GM18907 (cell line): Measurements from ENCODE around the gene SOBP.
A peak's percentile ranks its signal among the peaks of the same experiment; 100 is the strongest.

ENCODE experiments used
- ATAC-seq: cut with Tn5 transposase; IDR thresholded peaks from one replicate; pipeline ENCODE4 v1.9.1; 2021; ENCODE audit warnings: mild to moderate bottlenecking, moderate library complexity; ENCODE audit not compliant: unreplicated experiment

SOBP gene

GRCh38 chr6:107654764-107655163 is 164.8 kb downstream of the SOBP start:
- no peak for ATAC-seq

DNA sequence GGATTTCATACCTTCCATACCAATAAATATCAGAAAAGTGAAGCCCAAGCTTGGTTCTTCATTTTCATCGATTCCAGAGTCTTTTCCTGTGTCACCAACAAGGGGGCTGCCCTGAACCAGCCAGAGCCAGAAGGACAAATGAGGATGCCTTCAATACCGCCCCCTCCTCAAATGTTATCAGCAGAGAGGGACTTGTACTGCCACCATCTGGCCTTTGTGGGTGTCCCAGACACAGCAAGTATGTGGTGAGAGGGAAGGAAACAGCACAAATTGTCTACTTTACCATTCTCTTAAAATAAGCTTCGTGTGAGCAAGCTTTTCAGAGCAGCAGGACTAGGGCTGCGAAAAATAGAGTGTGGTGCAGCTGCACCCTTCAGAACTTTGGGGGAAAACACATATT is 165.3 kb downstream of the SOBP start:
- no peak for ATAC-seq

DNA sequence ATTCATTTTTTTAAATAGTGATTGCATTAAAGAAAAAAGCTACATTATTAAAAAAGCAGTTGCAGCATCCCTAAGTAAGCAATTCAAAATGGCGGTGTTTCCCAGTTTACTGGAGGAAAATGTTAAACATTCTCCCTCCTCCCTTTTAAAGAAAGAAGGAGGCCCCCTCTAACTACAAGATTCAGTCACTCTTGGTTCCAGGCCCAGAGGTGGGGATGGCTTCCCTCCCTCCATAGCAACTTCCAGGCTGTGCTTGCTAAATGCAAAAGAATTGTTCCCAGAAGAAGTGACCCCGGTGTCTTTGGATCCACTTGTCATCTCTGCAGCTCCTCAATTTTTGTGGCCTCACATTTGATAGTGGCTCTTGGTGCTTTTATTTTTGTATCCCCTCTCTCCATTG is 165.9 kb downstream of the SOBP start:
- ATAC-seq = no peak

- no peak for ATAC-seq
These were observed 166.5 kb downstream of the SOBP start for GRCh38 chr6:107656401-107656800.

- no peak for ATAC-seq
These were observed 167.0 kb downstream of the SOBP start for GRCh38 chr6:107656883-107657282.

DNA sequence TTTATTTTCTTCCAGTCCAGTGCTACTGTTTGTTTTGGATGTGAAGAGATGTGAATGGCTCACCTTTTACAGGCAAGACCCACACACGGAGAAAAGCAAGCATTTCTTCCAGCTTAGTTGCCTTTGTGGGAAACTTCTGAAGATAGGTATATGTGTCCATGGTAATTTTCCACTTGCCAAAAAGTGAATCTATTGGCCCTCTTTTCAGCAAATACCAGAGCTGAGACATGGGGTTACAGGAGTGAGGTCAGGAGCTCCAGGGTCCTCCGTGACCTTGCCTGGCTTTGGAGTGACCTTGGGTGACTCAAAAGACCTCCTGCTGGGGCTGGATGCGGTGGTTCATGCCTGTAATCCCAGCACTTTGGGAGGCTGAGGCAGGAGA is 167.4 kb downstream of the SOBP start:
- ATAC-seq = no peak

- ATAC-seq = peak; percentile 92
These were observed 168.0 kb downstream of the SOBP start for GRCh38 chr6:107657755-107658461.

GRCh38 chr6:107658920-107659865 is 169.3 kb downstream of the SOBP start:
- ATAC-seq = no peak

DNA sequence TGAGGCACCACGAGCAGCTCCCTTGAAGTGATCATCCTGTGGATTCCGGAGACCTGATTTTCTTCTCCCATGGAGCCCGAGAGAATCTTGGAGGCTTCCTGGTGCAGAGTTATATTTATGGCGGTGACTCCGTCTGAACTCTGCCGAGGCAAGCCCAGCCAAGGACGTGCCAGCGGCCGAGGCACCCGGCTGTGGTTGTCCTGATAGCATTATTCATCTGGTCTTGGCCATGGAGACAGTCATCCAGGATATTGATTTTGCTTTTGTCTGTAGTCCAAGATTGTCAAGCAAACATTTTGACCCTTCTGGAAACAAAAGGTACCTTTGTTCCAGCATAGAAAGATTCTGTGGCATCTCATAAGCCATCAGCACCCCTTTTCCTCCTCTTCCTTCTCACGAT is 170.9 kb downstream of the SOBP start:
- ATAC-seq = no peak

- no peak for ATAC-seq
These were observed 171.4 kb downstream of the SOBP start for GRCh38 chr6:107661291-107661690.

DNA sequence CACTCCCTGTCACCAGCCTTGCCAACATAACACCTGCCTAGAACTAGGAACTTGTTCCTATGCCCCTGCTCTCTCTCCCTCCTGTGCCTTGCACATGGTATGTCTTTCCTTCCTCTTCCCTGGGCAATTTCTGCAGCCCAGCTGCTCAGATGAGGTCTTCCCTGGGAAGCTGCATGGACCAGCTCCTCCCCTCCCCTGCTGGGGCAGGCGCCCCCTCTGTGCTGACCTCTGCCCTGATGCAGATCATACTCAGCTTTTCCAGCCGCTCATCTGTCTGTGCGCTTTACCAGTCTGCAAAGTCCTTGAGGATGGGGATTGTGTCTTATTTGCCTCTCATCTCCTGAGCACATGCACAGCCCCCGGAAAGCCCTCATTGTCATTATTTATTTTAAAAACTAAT is 172.4 kb downstream of the SOBP start:
- no peak for ATAC-seq

- no peak for ATAC-seq
These were observed 173.4 kb downstream of the SOBP start for GRCh38 chr6:107663308-107663707.

DNA sequence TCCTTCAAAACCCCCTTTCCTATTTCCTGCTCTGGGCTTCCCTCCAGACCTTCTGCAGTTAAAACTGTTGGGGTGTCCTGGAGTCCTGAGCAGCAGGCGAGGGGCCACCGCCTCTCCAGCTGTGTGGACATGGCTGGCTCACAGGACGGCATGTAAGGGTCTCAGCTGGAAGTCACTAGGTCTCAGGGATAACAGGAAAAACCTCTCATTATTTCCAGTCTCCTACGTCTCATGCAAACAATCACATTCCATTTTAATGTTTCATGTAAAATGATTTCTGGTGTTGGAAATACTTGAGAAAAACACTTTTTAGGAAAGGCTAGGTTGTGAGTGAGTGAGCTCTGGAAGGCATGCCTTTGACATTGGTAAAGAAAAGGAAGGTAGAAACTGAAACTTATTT is 175.5 kb downstream of the SOBP start:
- no peak for ATAC-seq

GRCh38 chr6:107666084-107666980 is 176.4 kb downstream of the SOBP start:
- ATAC-seq = no peak

GRCh38 chr6:107666981-107667601 is 177.2 kb downstream of the SOBP start:
- no peak for ATAC-seq

- ATAC-seq = no peak
These were observed 177.9 kb downstream of the SOBP start for GRCh38 chr6:107667790-107668189.

DNA sequence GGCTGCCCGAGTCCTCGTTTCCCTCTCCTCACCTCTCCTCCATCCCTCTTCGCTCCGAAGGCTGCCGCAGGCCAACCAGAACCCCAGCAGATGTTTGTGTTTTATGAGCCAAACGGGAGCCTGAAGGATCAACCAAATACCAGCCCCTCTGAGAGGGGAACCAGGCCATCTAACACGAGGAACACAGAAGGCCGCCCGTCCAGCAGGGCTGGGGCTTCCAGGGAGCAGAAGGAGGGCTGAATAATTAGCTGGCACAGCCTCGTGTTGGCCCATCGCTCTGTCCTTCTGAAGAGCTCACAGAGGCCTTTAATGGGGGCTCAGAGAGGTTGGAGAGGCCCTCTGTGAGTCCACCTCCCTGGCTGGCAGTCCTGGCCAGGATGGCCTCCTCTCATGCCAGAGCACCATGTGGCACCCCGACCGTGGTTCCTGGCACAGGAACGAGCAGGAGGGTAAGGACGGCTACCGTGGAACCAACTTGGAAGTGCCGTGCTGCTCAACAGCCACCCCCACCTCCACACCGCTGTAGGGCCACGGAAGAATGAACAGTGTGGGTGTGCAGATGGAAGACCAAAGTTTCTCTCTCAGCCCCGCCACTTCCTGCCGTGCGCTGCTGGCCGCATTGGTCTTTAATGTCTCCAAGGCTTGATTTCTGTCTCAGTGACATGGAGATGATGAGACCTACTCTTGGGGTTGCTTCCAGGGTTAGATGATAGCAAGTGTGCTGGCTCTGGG is 179.0 kb downstream of the SOBP start:
- ATAC-seq = peak; percentile 85

DNA sequence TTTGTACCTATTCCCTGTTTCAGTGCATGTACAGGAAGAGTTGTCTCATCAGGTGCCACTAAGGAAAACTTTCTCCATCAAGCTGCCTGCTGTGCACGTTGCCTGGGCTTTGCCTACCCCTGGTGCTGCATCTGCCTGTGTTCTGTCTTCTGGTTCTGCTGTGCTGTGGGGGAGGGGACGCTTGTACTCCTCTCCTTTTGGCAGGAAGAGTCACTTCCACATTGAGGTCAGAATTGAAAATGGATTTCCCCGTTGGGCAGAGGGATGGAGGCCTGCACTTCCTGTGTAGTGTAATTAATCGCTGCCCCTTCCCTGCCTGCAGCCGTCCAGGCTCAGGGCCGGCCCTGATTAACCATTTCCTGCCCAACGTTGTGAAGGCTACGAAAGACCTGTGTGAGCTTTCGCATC is 180.9 kb downstream of the SOBP start:
- peak; percentile 49 for ATAC-seq

- ATAC-seq = no peak
These were observed 183.2 kb downstream of the SOBP start for GRCh38 chr6:107673076-107673494.
